SU-DHL-6 (cell line): ENCODE data around the gene SCN4A.
"Not testable (repeated sequence)": the region's sequence is repeated elsewhere in the genome, so short reads cannot be mapped to it uniquely, and the experiment has no call there.

Source experiments
- CTCF ChIP-seq: fragments of 200-600 bp; sonication (generic); IDR thresholded peaks from one replicate; pipeline ENCODE4 v1.5.1; 2017; ENCODE audit warnings: antibody characterized with exemption, mild to moderate bottlenecking, low read length, moderate library complexity; ENCODE audit not compliant: insufficient read depth, poor library complexity, severe bottlenecking
- EZH2phosphoT487 ChIP-seq: fragments of 200-600 bp; sonication (generic), shearing (Covaris generic); conservative IDR thresholded peaks from 2 replicates; pipeline ENCODE4 v1.6.1; 2018; ENCODE audit warnings: mild to moderate bottlenecking, antibody characterized with exemption, low read length, moderate library complexity, mixed read lengths

GRCh38 chr17:63917206-63917605 lies 55.5 kb downstream of the SCN4A start:
- not testable (repeated sequence) for TF ChIP-seq CTCF, EZH2phosphoT487
